Astrocyte (in vitro differentiated cells and primary cell): ENCODE data around the gene CLEC16A. TPM values are rescaled to one million over a fixed set of nuclear protein-coding genes. Genes with fewer than 3 reads are reported as not detected.

Experiments used
- DNase-seq: peaks from one replicate; pipeline ENCODE4 v3.0.0-alpha.2; 2010; ENCODE audit warnings: low read depth
- FAIRE-seq: peaks from 2 replicates; lab custom pipeline; 2011; peaks lifted over from hg19 to GRCh38; lab: Jason Lieb, UNC
- H2AFZ ChIP-seq: 2 replicates; pipeline ENCODE4 v1.6.0; 2012; ENCODE audit warnings: low read depth, low read length, inconsistent platforms
- H3K27ac ChIP-seq: 2 replicates; pipeline ENCODE4 v1.5.1; 2011; ENCODE audit warnings: low read depth, low read length, inconsistent platforms
- H3K27me3 ChIP-seq: 2 replicates; pipeline ENCODE4 v1.6.0; 2011; ENCODE audit warnings: low read length, inconsistent platforms; ENCODE audit not compliant: insufficient read depth
- H3K36me3 ChIP-seq: 2 replicates; pipeline ENCODE4 v1.5.1; 2011; ENCODE audit warnings: low read length, inconsistent platforms; ENCODE audit not compliant: insufficient read depth
- H3K4me1 ChIP-seq: 2 replicates; pipeline ENCODE4 v1.5.1; 2011; ENCODE audit warnings: low read length, inconsistent platforms; ENCODE audit not compliant: insufficient read depth
- H3K4me2 ChIP-seq: 2 replicates; pipeline ENCODE4 v1.6.0; 2012; ENCODE audit warnings: low read length, inconsistent platforms
- H3K4me3 ChIP-seq: 2 replicates; pipeline ENCODE4 v1.5.1; 2011; ENCODE audit warnings: low read depth, mild to moderate bottlenecking, low read length, inconsistent platforms; ENCODE audit not compliant: insufficient read depth
- H3K79me2 ChIP-seq: 2 replicates; pipeline ENCODE4 v1.6.0; 2012; ENCODE audit warnings: mild to moderate bottlenecking, low read length, inconsistent platforms; ENCODE audit not compliant: insufficient read depth
- H3K9ac ChIP-seq: 2 replicates; pipeline ENCODE4 v1.6.0; 2012; ENCODE audit warnings: mild to moderate bottlenecking, low read length, inconsistent platforms
- H3K9me3 ChIP-seq: 2 replicates; pipeline ENCODE4 v1.5.1; 2012; ENCODE audit warnings: low read depth, mild to moderate bottlenecking, low read length, inconsistent platforms; ENCODE audit not compliant: insufficient read depth
- H4K20me1 ChIP-seq: 2 replicates; pipeline ENCODE4 v1.6.0; 2012; ENCODE audit warnings: low read length, inconsistent platforms; ENCODE audit not compliant: insufficient read depth
- H3K27ac Mint-ChIP-seq: one replicate; pipeline ENCODE4 v1.8.0; 2021; ENCODE audit warnings: mild to moderate bottlenecking, mixed read lengths; ENCODE audit not compliant: unreplicated experiment
- H3K27me3 Mint-ChIP-seq: one replicate; pipeline ENCODE4 v1.8.0; 2021; ENCODE audit warnings: low read depth, mixed read lengths; ENCODE audit not compliant: unreplicated experiment
- H3K36me3 Mint-ChIP-seq: one replicate; pipeline ENCODE4 v1.8.0; 2021; ENCODE audit warnings: low read depth, mixed read lengths; ENCODE audit not compliant: unreplicated experiment
- H3K4me1 Mint-ChIP-seq: one replicate; pipeline ENCODE4 v1.8.0; 2021; ENCODE audit warnings: low read depth, mixed read lengths; ENCODE audit not compliant: unreplicated experiment
- H3K4me3 Mint-ChIP-seq: one replicate; pipeline ENCODE4 v1.8.0; 2021; ENCODE audit warnings: mild to moderate bottlenecking, moderate library complexity, mixed read lengths; ENCODE audit not compliant: unreplicated experiment
- H3K9me3 Mint-ChIP-seq: one replicate; pipeline ENCODE4 v1.8.0; 2021; ENCODE audit warnings: mild to moderate bottlenecking, mixed read lengths; ENCODE audit not compliant: unreplicated experiment
- EZH2 ChIP-seq: IDR thresholded peaks from 2 replicates; pipeline ENCODE4 v1.6.1; 2012; ENCODE audit warnings: mild to moderate bottlenecking, low read length, inconsistent platforms; ENCODE audit not compliant: insufficient read depth
- total RNA-seq: library from RNA; stranded (reverse); gene quantifications from 2 replicates; pipeline ENCODE4 v1.2.1, GENCODE V29; 2021
- TF ChIP-seq, protein P1 (sequence below): IDR thresholded peaks from 2 replicates; pipeline ENCODE4 v1.5.1; 2011; ENCODE audit warnings: low read depth, mild to moderate bottlenecking, inconsistent platforms, low read length, moderate library complexity; ENCODE audit not compliant: insufficient read depth

The CLEC16A gene
- total RNA-seq, 1 donor from 2014 or later: 31.7 TPM

DNA sequence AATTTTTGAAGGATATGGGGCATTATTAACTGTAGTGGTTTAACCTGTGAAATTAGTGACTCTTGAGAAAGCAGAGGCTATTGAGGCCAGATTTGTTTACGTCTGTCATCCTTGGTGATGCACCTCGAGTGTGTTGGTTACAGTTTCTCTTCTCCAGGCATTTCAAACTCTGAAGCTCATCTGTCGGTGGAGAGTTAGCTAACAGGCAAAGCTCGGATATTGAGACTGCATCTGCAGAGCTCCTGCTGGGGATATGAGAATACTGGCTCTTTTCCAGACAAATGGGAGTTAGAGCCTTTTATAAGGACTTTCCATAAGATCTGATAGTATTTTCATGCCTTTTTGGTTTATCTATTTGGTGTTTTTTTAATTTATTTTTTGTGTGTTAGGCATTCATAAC is 6.7 kb downstream of the CLEC16A start:
- Mint-ChIP-seq H3K9me3 (no peaks in the 10 kb centered on the region), H3K27me3 (no peaks in the 10 kb centered on the region), H3K27ac (peak overlapping the region; percentile 41), H3K4me3 (no peak overlapping the region), H3K4me1 (peaks cover 58% of the 10 kb centered on the region), H3K36me3 (peaks cover 2% of the 10 kb centered on the region)
- no peaks in the 10 kb centered on the region for H3K27me3 ChIP-seq
- no peaks in the 10 kb centered on the region for H3K9me3 ChIP-seq
- no peak overlapping the region for H3K4me3 ChIP-seq
- no peak overlapping the region for H3K4me2 ChIP-seq
- peaks cover 26% of the 10 kb centered on the region for H3K4me1 ChIP-seq
- no peak overlapping the region for H2AFZ ChIP-seq
- no peak for TF ChIP-seq EZH2
- TF ChIP-seq, protein P1, sequence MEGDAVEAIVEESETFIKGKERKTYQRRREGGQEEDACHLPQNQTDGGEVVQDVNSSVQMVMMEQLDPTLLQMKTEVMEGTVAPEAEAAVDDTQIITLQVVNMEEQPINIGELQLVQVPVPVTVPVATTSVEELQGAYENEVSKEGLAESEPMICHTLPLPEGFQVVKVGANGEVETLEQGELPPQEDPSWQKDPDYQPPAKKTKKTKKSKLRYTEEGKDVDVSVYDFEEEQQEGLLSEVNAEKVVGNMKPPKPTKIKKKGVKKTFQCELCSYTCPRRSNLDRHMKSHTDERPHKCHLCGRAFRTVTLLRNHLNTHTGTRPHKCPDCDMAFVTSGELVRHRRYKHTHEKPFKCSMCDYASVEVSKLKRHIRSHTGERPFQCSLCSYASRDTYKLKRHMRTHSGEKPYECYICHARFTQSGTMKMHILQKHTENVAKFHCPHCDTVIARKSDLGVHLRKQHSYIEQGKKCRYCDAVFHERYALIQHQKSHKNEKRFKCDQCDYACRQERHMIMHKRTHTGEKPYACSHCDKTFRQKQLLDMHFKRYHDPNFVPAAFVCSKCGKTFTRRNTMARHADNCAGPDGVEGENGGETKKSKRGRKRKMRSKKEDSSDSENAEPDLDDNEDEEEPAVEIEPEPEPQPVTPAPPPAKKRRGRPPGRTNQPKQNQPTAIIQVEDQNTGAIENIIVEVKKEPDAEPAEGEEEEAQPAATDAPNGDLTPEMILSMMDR: no peak
- H3K9ac ChIP-seq: no peak overlapping the region
- DNase-seq: no peak
- H4K20me1 ChIP-seq: peaks cover 87% of the 10 kb centered on the region
- H3K79me2 ChIP-seq: peaks cover 85% of the 10 kb centered on the region
- no peak overlapping the region for H3K27ac ChIP-seq
- FAIRE-seq: no peak
- no peaks in the 10 kb centered on the region for H3K36me3 ChIP-seq

GRCh38 chr16:10954903-10955302 is 10.5 kb downstream of the CLEC16A start:
- Histone ChIP-seq H3K4me1 (peaks cover 27% of the 10 kb centered on the region), H4K20me1 (peaks cover 61% of the 10 kb centered on the region), H3K4me2 (no peak overlapping the region), H2AFZ (no peak overlapping the region), H3K36me3 (no peaks in the 10 kb centered on the region), H3K4me3 (no peak overlapping the region), H3K9me3 (no peaks in the 10 kb centered on the region), H3K27me3 (no peaks in the 10 kb centered on the region), H3K9ac (no peak overlapping the region), H3K79me2 (peaks cover 57% of the 10 kb centered on the region), H3K27ac (no peak overlapping the region)
- Mint-ChIP-seq H3K4me1 (peaks cover 37% of the 10 kb centered on the region), H3K36me3 (peaks cover 7% of the 10 kb centered on the region), H3K9me3 (no peaks in the 10 kb centered on the region), H3K27ac (no peak overlapping the region), H3K4me3 (no peak overlapping the region), H3K27me3 (no peaks in the 10 kb centered on the region)
- TF ChIP-seq EZH2: no peak
- TF ChIP-seq, protein P1: no peak
- DNase-seq (no peak), FAIRE-seq (no peak)

DNA sequence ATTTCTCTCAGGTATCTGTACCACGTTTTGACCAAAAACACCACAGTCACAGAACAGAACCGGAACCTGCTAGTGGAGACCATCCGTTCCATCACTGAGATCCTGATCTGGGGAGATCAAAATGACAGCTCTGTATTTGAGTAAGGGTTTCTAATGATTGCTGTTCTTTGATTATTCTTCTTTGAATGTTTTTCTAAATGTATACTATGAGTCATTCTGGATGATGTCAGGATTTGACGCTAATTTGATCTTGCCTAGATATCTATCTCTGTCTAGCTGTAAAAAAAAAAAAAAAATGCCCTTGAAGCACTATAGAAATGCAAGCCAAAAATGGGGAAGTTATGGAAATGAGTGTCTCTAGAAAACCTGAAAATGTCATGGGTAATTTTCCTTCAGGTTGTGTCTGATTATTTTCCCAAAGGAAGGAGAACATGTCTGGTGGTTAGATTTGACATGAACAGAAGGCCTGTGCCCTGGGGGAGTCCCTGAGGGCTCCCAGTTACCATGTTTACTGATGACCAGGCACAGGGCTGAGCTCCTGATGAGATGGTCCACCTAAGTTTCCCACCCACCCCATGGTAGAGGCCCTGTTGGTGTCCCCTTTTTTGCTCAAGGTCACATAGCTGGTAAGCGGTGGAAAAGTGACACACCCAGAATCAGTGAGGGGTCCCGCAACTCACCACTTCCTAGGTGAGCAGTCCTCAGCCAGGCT is 13.6 kb downstream of the CLEC16A start:
- peaks cover 1% of the 10 kb centered on the region for H3K9me3 Mint-ChIP-seq

More for the DNA sequence above, 13.6 kb downstream of the CLEC16A start:
- peak overlapping the region; percentile 30 for H3K27ac Mint-ChIP-seq
- peaks cover 11% of the 10 kb centered on the region for H3K36me3 Mint-ChIP-seq
- DNase-seq (peak; percentile 49), FAIRE-seq (no peak)
- peaks cover 36% of the 10 kb centered on the region for H4K20me1 ChIP-seq
- H3K9me3 ChIP-seq: no peaks in the 10 kb centered on the region
- H3K4me1 Mint-ChIP-seq: peaks cover 44% of the 10 kb centered on the region
- no peak overlapping the region for H3K4me3 ChIP-seq
- peaks cover 36% of the 10 kb centered on the region for H3K4me1 ChIP-seq
- H3K9ac ChIP-seq: no peak overlapping the region
- H3K27ac ChIP-seq: peak overlapping the region; percentile 57
- peak overlapping the region; percentile 29 for H3K4me2 ChIP-seq
- H3K27me3 Mint-ChIP-seq: no peaks in the 10 kb centered on the region
- no peak overlapping the region for H3K4me3 Mint-ChIP-seq
- no peaks in the 10 kb centered on the region for H3K27me3 ChIP-seq
- H2AFZ ChIP-seq: no peak overlapping the region
- H3K79me2 ChIP-seq: peaks cover 31% of the 10 kb centered on the region
- H3K36me3 ChIP-seq: no peaks in the 10 kb centered on the region
- TF ChIP-seq, protein P1: no peak
- no peak for TF ChIP-seq EZH2
